Measurements from ENCODE around the gene NOX4. TPM values are rescaled to one million over a fixed set of nuclear protein-coding genes. Genes with fewer than 3 reads are reported as not detected.
"Not testable (repeated sequence)": the region's sequence is repeated elsewhere in the genome, so short reads cannot be mapped to it uniquely, and the experiment has no call there.

Gene NOX4
- total and polyA plus RNA-seq, 2 donors (not counting 3 experiments of a cell fraction or from before 2014, with no cell fraction given), result 21.2 to 34.0 TPM

- no peak for TF ChIP-seq MAX (IDR thresholded peaks at IDR 0.05; ENCODE audit: insufficient read depth, insufficient read length)
- TF ChIP-seq MYC (IDR thresholded peaks at IDR 0.05; ENCODE audit: low read depth, low read length), result no peak
- no peak for TF ChIP-seq POLR2AphosphoS5 (IDR thresholded peaks at IDR 0.05; ENCODE audit: insufficient read depth, low read depth, low read length)
- TF ChIP-seq FOS (IDR thresholded peaks at IDR 0.05; ENCODE audit: borderline replicate concordance, insufficient read depth, low read length), result no peak
- TF ChIP-seq CTCF (IDR thresholded peaks at IDR 0.05; ENCODE audit: extremely low read depth in 1 of 2, insufficient read depth in 1 of 2, low read depth in 1 of 2, low read length in 2 of 2), result no peak
- TF ChIP-seq JUN (IDR thresholded peaks at IDR 0.05; ENCODE audit: borderline replicate concordance, insufficient read depth, insufficient read length, low read depth), result no peak
- no peak for TF ChIP-seq EZH2 (IDR thresholded peaks at IDR 0.05; ENCODE audit: borderline replicate concordance, low read depth, low read length, severe bottlenecking)
- TF ChIP-seq POLR2A (IDR thresholded peaks at IDR 0.05; ENCODE audit: low read depth, low read length), result no peak
- no peak for TF ChIP-seq GATA2 (IDR thresholded peaks at IDR 0.05; ENCODE audit: insufficient read depth, insufficient read length, low read depth, low read length)
- Histone ChIP-seq H3K9me1 (replicated peaks; ENCODE audit: control insufficient read depth, extremely low read depth, insufficient read depth, low read length) (no peaks in the 10 kb centered on the region), H3K27ac (ENCODE audit: insufficient read depth, low read depth, low read length) (no peak overlapping the region), H3K9ac (replicated peaks; ENCODE audit: extremely low read depth, insufficient read depth, low read length) (no peak overlapping the region), H3K36me3 (ENCODE audit: control insufficient read depth in 2 of 2, extremely low read depth in 1 of 2, insufficient read depth in 2 of 2, low read length in 2 of 2) (peaks cover 0 to 2% of the 10 kb centered on the region in 2 experiments), H3K79me2 (ENCODE audit: control insufficient read depth, insufficient read depth, low read length) (no peaks in the 10 kb centered on the region), H3K4me3 (replicated peaks in 1 of 3; ENCODE audit: insufficient read depth in 1 of 3, low read depth in 1 of 3, low read length in 3 of 3) (no peak overlapping the region), H3K4me2 (ENCODE audit: insufficient read depth, low read length) (no peak overlapping the region), H3K4me1 (ENCODE audit: control insufficient read depth, extremely low read depth, insufficient read depth, low read length) (no peaks in the 10 kb centered on the region), H4K20me1 (replicated peaks; ENCODE audit: control insufficient read depth, extremely low read depth, insufficient read depth, low read length) (no peaks in the 10 kb centered on the region), H3K27me3 (ENCODE audit: control insufficient read depth in 2 of 2, insufficient read depth in 2 of 2, low read length in 2 of 2) (no peaks in the 10 kb centered on the region), H2AFZ (ENCODE audit: low read depth, low read length) (no peak overlapping the region), H3K9me3 (replicated peaks; ENCODE audit: control insufficient read depth, insufficient read depth, low read length) (no peaks in the 10 kb centered on the region)
- intact Hi-C loops (cut with micrococcal nuclease), result no loop called here
- dilution Hi-C loops (cut with MboI; ENCODE audit: extremely low pct_ligation_motif_present, low sequenced_read_pairs), result no loop called here
- POLR2A ChIA-PET, result no interaction called here
- FAIRE-seq (peak; percentile 28), DNase-seq (ENCODE audit: low read depth, low spot score) (no peak)
- CTCF ChIA-PET, result no interaction called here
- no TSS peak for BruUV-seq (replicated peaks)
These were observed 144.6 kb downstream of the NOX4 start for GRCh38 chr11:89346601-89347000.

GRCh38 chr11:89342880-89343572, 148.1 kb downstream of the NOX4 start:
- H3K9me1 ChIP-seq (replicated peaks; ENCODE audit: control insufficient read depth, extremely low read depth, insufficient read depth, low read length); H3K36me3 ChIP-seq (ENCODE audit: control insufficient read depth in 2 of 2, extremely low read depth in 1 of 2, insufficient read depth in 2 of 2, low read length in 2 of 2); H3K9me3 ChIP-seq (replicated peaks; ENCODE audit: control insufficient read depth, insufficient read depth, low read length); H3K4me2 ChIP-seq (ENCODE audit: insufficient read depth, low read length); H4K20me1 ChIP-seq (replicated peaks; ENCODE audit: control insufficient read depth, extremely low read depth, insufficient read depth, low read length); DNase-seq (ENCODE audit: low read depth, low spot score); H3K27ac ChIP-seq (ENCODE audit: insufficient read depth, low read depth, low read length); H3K27me3 ChIP-seq (ENCODE audit: control insufficient read depth in 2 of 2, insufficient read depth in 2 of 2, low read length in 2 of 2); dilution Hi-C loops (cut with MboI; ENCODE audit: extremely low pct_ligation_motif_present, low sequenced_read_pairs); H3K4me3 ChIP-seq (replicated peaks in 1 of 3; ENCODE audit: insufficient read depth in 1 of 3, low read depth in 1 of 3, low read length in 3 of 3); POLR2A ChIA-PET; H3K9ac ChIP-seq (replicated peaks; ENCODE audit: extremely low read depth, insufficient read depth, low read length); CTCF ChIA-PET; intact Hi-C loops (cut with micrococcal nuclease); H3K79me2 ChIP-seq (ENCODE audit: control insufficient read depth, insufficient read depth, low read length); FAIRE-seq; BruUV-seq (replicated peaks); H2AFZ ChIP-seq (ENCODE audit: low read depth, low read length): not testable (repeated sequence)
- H3K4me1 ChIP-seq (ENCODE audit: control insufficient read depth, extremely low read depth, insufficient read depth, low read length), result peaks cover 19% of the 10 kb centered on the region

- BruUV-seq (replicated peaks); H3K79me2 ChIP-seq (ENCODE audit: control insufficient read depth, insufficient read depth, low read length); H3K4me2 ChIP-seq (ENCODE audit: insufficient read depth, low read length); H3K9me3 ChIP-seq (replicated peaks; ENCODE audit: control insufficient read depth, insufficient read depth, low read length); POLR2A ChIA-PET; H3K9ac ChIP-seq (replicated peaks; ENCODE audit: extremely low read depth, insufficient read depth, low read length); H3K36me3 ChIP-seq (ENCODE audit: control insufficient read depth in 2 of 2, extremely low read depth in 1 of 2, insufficient read depth in 2 of 2, low read length in 2 of 2); DNase-seq (ENCODE audit: low read depth, low spot score); CTCF ChIA-PET; H3K9me1 ChIP-seq (replicated peaks; ENCODE audit: control insufficient read depth, extremely low read depth, insufficient read depth, low read length); H3K27ac ChIP-seq (ENCODE audit: insufficient read depth, low read depth, low read length); H4K20me1 ChIP-seq (replicated peaks; ENCODE audit: control insufficient read depth, extremely low read depth, insufficient read depth, low read length); FAIRE-seq; dilution Hi-C loops (cut with MboI; ENCODE audit: extremely low pct_ligation_motif_present, low sequenced_read_pairs); H3K27me3 ChIP-seq (ENCODE audit: control insufficient read depth in 2 of 2, insufficient read depth in 2 of 2, low read length in 2 of 2); intact Hi-C loops (cut with micrococcal nuclease); H2AFZ ChIP-seq (ENCODE audit: low read depth, low read length); H3K4me3 ChIP-seq (replicated peaks in 1 of 3; ENCODE audit: insufficient read depth in 1 of 3, low read depth in 1 of 3, low read length in 3 of 3): not testable (repeated sequence)
- peaks cover 35% of the 10 kb centered on the region for H3K4me1 ChIP-seq (ENCODE audit: control insufficient read depth, extremely low read depth, insufficient read depth, low read length)
These were observed 150.7 kb downstream of the NOX4 start for GRCh38 chr11:89340450-89340849.
